Measurements from ENCODE around the gene ADAM29. TPM values are rescaled to one million over a fixed set of nuclear protein-coding genes. Genes with fewer than 3 reads are reported as not detected.

ADAM29 gene
- polyA plus RNA-seq, 3 donors, result not detected

- Histone ChIP-seq H3K79me2 (ENCODE audit: insufficient read depth, low read length) (no peaks in the 10 kb centered on the region), H2AFZ (ENCODE audit: insufficient read depth, low read depth, low read length, poor library complexity, severe bottlenecking) (no peak overlapping the region), H4K20me1 (ENCODE audit: insufficient read depth, low read length) (no peaks in the 10 kb centered on the region), H3K4me1 (ENCODE audit: control insufficient read depth in 1 of 2, insufficient read depth in 2 of 2, low read length in 2 of 2) (no peaks in the 10 kb centered on the region), H3K27ac (ENCODE audit: low read depth in 1 of 2, low read length in 2 of 2) (no peak overlapping the region), H3K9ac (ENCODE audit: insufficient read depth, low read length, poor library complexity, severe bottlenecking) (no peak overlapping the region), H3K9me3 (replicated peaks in 1 of 2; ENCODE audit: control insufficient read depth in 1 of 2, insufficient read depth in 1 of 2, low read length in 2 of 2) (peaks cover 6 to 8% of the 10 kb centered on the region in 2 donors), H3K36me3 (replicated peaks in 1 of 2; ENCODE audit: control insufficient read depth in 1 of 2, insufficient read depth in 2 of 2, low read length in 2 of 2) (no peaks in the 10 kb centered on the region), H3K4me2 (replicated peaks; ENCODE audit: extremely low read depth, low read length, poor library complexity, severe bottlenecking) (no peak overlapping the region), H3K4me3 (replicated peaks in 1 of 3; ENCODE audit: low read depth in 2 of 3, low read length in 3 of 3) (no peak overlapping the region), H3K27me3 (ENCODE audit: control insufficient read depth in 2 of 2, insufficient read depth in 2 of 2, low read length in 2 of 2) (no peaks in the 10 kb centered on the region)
- no peak for DNase-seq
- no CpG with 5 or more reads among the region's 3 CpGs for WGBS (ENCODE audit: insufficient coverage)
- Mint-ChIP-seq H3K4me3 (no peak overlapping the region), H3K36me3 (no peaks in the 10 kb centered on the region), H3K4me1 (no peaks in the 10 kb centered on the region), H3K27ac (no peak overlapping the region), H3K9me3 (peaks cover 4 to 13% (median 6%) of the 10 kb centered on the region in 7 donors), H3K27me3 (ENCODE audit: low read depth in 3 of 3) (peaks cover 0 to under 1% (median 0%) of the 10 kb centered on the region in 3 donors)
- intact Hi-C loops (cut with micrococcal nuclease), result no loop called here
- TF ChIP-seq CTCF (IDR thresholded peaks at IDR 0.05), result no peak
Observed at GRCh38 chr4:174912919-174913543, 5.1 kb upstream of the ADAM29 start.

GRCh38 chr4:174919886-174920423, 1.8 kb downstream of the ADAM29 start:
- Histone ChIP-seq H3K4me2 (replicated peaks; ENCODE audit: extremely low read depth, low read length, poor library complexity, severe bottlenecking) (no peak overlapping the region), H2AFZ (ENCODE audit: insufficient read depth, low read depth, low read length, poor library complexity, severe bottlenecking) (no peak overlapping the region), H3K4me3 (replicated peaks in 1 of 3; ENCODE audit: low read depth in 2 of 3, low read length in 3 of 3) (no peak overlapping the region), H3K4me1 (ENCODE audit: control insufficient read depth in 1 of 2, insufficient read depth in 2 of 2, low read length in 2 of 2) (no peaks in the 10 kb centered on the region), H4K20me1 (ENCODE audit: insufficient read depth, low read length) (no peaks in the 10 kb centered on the region), H3K79me2 (ENCODE audit: insufficient read depth, low read length) (no peaks in the 10 kb centered on the region), H3K9ac (ENCODE audit: insufficient read depth, low read length, poor library complexity, severe bottlenecking) (no peak overlapping the region), H3K36me3 (replicated peaks in 1 of 2; ENCODE audit: control insufficient read depth in 1 of 2, insufficient read depth in 2 of 2, low read length in 2 of 2) (no peaks in the 10 kb centered on the region), H3K27me3 (ENCODE audit: control insufficient read depth in 2 of 2, insufficient read depth in 2 of 2, low read length in 2 of 2) (no peaks in the 10 kb centered on the region), H3K9me3 (replicated peaks in 1 of 2; ENCODE audit: control insufficient read depth in 1 of 2, insufficient read depth in 1 of 2, low read length in 2 of 2) (no peaks in the 10 kb centered on the region), H3K27ac (ENCODE audit: low read depth in 1 of 2, low read length in 2 of 2) (no peak overlapping the region)
- H3K27ac Mint-ChIP-seq, result no peak overlapping the region
- peaks cover 0 to 5% (median 0%) of the 10 kb centered on the region in 7 donors for H3K9me3 Mint-ChIP-seq
- H3K27me3 Mint-ChIP-seq (ENCODE audit: low read depth in 3 of 3), result peaks cover 0 to 1% (median 0%) of the 10 kb centered on the region in 3 donors
- TF ChIP-seq CTCF (IDR thresholded peaks at IDR 0.05), result no peak
- H3K4me1 Mint-ChIP-seq, result no peaks in the 10 kb centered on the region
- DNase-seq, result no peak
- H3K4me3 Mint-ChIP-seq, result no peak overlapping the region
- intact Hi-C loops (cut with micrococcal nuclease), result no loop called here
- 100% methylated on average over 1 of the region's 2 CpGs for WGBS (ENCODE audit: insufficient coverage)
- H3K36me3 Mint-ChIP-seq, result no peaks in the 10 kb centered on the region
